Fibroblast of gingiva (primary cell): ENCODE data around the gene MLEC.
A peak's percentile ranks its signal among the peaks of the same experiment; 100 is the strongest.
"Not testable (repeated sequence)": the region's sequence is repeated elsewhere in the genome, so short reads cannot be mapped to it uniquely, and the experiment has no call there.

Experiments used
- DNase-seq: peaks from one replicate; pipeline ENCODE4 v3.0.0-alpha.2; 2011; ENCODE audit warnings: low read depth

Gene MLEC

GRCh38 chr12:120720987-120721801, 34.2 kb downstream of the MLEC start:
- no peak for DNase-seq

- DNase-seq, result no peak
Measured at GRCh38 chr12:120721866-120722265, 34.9 kb downstream of the MLEC start.

DNA sequence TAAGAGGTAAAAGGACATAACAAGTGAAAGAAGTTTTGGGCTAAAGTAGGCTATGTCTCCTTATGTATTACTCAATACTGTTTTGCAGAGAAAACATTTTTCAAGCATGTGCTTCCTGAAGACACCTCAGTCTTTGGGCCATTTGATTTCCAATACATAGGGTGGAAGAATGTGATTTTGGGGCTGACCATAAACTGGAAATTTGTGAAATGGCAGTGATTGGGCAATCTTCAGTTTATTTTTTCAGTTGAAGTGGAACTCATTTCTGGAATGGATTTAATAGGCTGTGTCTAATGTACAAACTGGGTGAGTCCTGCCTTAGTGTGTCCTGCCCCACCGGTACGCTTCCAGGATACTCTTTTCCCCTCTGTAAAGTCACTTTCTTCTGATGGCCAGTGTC, 35.8 kb downstream of the MLEC start:
- peak; percentile 86 for DNase-seq

GRCh38 chr12:120724720-120725119, 37.8 kb downstream of the MLEC start:
- no peak for DNase-seq

GRCh38 chr12:120725151-120725658, 38.3 kb downstream of the MLEC start:
- DNase-seq, result no peak

- peak; percentile 84 for DNase-seq
Measured at GRCh38 chr12:120725659-120726509, 38.9 kb downstream of the MLEC start, which contains the start of gene ACADS. Gene ACADS (plus strand): TSS chr12:120725826. CDS start chr12:120725886, 60 bp downstream.

DNA sequence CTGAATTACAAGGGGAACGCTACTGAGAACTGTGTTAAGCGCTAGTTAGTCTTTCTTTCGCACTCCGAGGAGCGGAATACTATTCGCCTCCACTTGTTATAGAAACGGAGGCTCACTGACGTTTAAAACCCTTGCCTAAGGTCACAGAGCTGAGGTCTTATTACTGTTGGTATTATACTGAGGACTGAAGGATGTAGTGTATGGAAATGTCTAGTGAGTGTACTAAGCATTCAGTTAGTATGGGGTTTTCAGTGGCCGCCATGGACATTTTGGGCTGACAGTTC, 39.5 kb downstream of the MLEC start:
- DNase-seq, result no peak

GRCh38 chr12:120726961-120727360, 40.0 kb downstream of the MLEC start:
- no peak for DNase-seq

- DNase-seq, result not testable (repeated sequence)
Measured at GRCh38 chr12:120732198-120732597, 45.2 kb downstream of the MLEC start.

- no peak for DNase-seq
Measured at GRCh38 chr12:120733574-120733973, 46.6 kb downstream of the MLEC start.

GRCh38 chr12:120734210-120734609, 47.3 kb downstream of the MLEC start:
- DNase-seq, result no peak

GRCh38 chr12:120735181-120735580, 48.2 kb downstream of the MLEC start:
- DNase-seq, result no peak

DNA sequence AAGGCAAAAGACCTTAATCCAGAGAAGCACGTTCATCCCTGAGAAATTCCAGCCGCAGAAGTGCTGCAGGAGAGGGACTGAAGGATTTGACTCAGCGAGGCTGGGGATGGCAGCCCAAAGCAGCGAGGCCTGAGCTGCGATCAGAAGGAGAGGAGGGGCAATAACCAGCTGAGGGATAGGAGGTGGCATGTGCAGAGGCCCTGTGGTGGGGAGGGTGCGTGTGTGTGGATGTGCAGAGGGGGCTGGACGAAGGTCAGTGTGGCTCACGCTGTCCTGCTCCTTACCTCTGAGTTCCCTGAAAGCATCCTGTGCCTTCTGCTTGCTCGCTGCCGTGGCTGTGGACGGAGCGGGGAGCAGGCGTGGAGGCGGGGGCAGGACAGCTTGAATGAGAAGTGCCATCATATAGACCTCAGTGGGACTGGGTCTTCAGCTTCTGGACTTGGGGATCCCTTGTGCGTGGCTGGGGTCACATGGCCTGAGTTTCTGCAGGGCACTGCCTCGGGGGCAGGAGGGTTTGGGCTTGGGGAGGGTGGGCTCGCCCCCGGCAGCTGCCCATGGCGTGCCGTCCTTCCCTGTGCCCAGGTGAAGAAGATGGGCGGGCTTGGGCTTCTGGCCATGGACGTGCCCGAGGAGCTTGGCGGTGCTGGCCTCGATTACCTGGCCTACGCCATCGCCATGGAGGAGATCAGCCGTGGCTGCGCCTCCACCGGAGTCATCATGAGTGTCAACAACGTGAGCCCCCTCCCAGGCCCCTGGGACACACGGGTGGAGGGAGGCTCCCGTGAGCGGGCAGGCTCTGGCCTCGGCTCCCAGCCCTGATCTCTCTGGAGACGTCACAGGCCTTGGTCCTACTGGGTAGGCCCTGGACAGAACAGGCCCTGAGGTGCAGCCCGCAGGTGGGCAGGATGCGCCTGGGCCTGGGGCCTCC, 49.7 kb downstream of the MLEC start:
- DNase-seq, result no peak

DNA sequence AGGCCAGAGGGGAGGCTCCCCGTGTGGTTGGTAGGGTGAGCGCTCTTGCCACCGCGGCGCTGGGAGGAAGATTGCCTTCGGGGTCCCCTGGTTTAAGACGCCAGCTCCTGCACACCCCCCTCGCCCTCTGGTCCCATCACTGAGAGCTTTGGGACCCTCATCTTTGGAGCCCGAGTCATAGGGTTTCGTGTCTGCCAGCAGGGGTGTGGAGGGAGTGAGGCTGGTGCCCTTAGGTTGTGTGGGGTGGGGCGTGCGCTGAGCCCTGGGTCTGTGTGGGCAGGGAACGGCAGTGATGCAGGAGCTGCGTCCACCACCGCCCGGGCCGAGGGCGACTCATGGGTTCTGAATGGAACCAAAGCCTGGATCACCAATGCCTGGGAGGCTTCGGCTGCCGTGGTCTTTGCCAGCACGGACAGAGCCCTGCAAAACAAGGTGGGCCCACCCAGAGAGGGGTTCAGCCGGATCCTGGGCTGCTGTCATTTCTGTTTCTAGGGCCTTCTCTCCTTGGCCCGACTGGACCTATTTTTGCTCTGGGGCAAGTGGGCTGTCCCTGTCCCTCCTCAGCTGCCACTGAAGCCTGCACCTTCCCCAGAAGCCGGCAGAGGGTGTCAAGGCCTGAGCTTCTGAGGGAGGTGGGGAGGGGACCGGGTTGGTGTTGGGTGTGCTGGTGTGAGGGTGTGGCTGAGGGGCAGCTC, 50.8 kb downstream of the MLEC start:
- no peak for DNase-seq

DNA sequence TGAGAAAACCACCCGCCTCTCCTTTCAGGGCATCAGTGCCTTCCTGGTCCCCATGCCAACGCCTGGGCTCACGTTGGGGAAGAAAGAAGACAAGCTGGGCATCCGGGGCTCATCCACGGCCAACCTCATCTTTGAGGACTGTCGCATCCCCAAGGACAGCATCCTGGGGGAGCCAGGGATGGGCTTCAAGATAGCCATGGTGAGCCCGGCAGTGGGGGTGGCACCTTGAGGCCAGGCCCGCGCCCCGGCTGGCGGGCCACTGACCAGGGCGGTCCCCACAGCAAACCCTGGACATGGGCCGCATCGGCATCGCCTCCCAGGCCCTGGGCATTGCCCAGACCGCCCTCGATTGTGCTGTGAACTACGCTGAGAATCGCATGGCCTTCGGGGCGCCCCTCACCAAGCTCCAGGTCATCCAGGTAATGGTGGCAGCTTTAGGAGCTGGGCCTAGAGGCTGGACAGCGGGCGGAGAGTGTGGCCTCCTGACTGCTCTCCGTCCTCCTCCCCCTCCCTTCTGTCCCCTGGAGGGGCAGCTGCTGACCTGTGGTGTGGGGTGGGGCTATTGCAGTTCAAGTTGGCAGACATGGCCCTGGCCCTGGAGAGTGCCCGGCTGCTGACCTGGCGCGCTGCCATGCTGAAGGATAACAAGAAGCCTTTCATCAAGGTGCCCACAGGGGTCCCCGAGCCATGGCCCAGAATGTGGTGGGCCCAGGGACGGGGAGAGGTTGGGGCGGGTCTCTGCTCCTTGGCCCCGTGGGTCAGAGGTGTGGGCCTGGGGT, 51.5 kb downstream of the MLEC start:
- DNase-seq, result no peak

- DNase-seq, result no peak
Measured at GRCh38 chr12:120739031-120739762, 52.2 kb downstream of the MLEC start.

DNA sequence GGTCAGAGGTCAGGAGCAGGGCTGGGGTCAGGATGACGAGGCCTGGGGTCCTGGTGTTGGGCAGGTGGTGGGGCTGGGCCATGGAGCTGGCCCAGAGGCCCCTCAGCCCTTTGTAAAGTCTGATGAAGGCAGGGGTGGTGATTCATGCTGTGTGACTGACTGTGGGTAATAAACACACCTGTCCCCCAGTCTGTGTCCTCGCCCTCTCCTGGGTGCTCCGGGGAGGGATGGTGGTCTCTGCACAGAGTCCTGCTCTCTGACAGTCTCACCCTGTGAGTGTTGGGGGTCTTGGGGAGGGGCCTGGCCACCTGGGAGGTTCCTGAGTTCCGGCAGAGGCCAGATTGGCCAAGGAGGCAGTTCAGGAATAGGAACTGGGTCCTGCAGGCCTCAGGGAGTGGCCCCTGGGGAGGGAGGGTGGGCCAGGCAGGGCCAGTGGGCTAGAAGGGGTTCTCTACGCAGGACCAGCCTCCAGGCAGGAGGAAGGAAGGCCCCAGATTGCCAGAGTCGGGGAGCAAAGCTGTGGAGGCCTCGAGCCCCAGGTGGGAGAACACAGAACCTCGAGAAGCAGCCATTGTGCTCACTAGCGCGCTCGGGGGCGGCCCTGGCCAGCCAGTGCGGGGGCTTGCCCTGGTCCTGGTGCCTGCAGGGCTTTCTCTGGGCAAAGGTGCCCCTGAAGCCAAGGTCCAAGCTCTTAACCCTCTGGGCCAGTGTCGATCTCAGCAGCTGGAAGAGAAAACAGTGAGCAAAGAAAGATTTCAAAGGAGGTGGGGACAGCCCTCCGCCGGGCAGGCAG, 53.1 kb downstream of the MLEC start:
- DNase-seq, result no peak

GRCh38 chr12:120740871-120741270, 53.9 kb downstream of the MLEC start:
- no peak for DNase-seq
